ENCODE measurements around the gene FBXO10.

DNA sequence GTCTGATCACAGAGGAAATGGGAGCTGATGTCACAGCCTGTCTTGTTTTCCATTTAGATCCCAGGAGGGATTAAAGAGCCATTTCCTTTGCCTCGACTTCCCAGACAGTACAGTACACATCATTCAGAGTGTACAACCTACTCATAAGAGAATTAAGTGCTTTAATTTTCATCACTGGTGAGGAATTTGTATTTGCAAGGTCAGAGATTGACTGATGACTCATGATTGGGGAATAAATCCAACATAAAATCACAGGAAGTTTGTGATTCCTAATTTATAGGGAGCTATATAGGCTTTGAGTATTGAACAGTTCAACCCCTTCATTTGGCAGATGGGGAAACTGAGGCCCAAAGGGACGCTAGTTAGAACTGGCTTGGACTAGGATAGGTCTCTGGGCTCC, 20.3 kb upstream of the FBXO10 start:
- TF ChIP-seq, protein P1, sequence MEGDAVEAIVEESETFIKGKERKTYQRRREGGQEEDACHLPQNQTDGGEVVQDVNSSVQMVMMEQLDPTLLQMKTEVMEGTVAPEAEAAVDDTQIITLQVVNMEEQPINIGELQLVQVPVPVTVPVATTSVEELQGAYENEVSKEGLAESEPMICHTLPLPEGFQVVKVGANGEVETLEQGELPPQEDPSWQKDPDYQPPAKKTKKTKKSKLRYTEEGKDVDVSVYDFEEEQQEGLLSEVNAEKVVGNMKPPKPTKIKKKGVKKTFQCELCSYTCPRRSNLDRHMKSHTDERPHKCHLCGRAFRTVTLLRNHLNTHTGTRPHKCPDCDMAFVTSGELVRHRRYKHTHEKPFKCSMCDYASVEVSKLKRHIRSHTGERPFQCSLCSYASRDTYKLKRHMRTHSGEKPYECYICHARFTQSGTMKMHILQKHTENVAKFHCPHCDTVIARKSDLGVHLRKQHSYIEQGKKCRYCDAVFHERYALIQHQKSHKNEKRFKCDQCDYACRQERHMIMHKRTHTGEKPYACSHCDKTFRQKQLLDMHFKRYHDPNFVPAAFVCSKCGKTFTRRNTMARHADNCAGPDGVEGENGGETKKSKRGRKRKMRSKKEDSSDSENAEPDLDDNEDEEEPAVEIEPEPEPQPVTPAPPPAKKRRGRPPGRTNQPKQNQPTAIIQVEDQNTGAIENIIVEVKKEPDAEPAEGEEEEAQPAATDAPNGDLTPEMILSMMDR (IDR thresholded peaks at IDR 0.05): no peak
- TF ChIP-seq POLR2AphosphoS5 (IDR thresholded peaks at IDR 0.05) (no peak), POLR2A (IDR thresholded peaks at IDR 0.05) (no peak), EP300 (IDR thresholded peaks at IDR 0.05) (no peak)
